Measurements from ENCODE around the gene THADA. TPM values are rescaled to one million over a fixed set of nuclear protein-coding genes. Genes with fewer than 3 reads are reported as not detected.

Gene THADA
- total RNA-seq, 1 experiment from 2014 or later: 27.5 TPM

DNA sequence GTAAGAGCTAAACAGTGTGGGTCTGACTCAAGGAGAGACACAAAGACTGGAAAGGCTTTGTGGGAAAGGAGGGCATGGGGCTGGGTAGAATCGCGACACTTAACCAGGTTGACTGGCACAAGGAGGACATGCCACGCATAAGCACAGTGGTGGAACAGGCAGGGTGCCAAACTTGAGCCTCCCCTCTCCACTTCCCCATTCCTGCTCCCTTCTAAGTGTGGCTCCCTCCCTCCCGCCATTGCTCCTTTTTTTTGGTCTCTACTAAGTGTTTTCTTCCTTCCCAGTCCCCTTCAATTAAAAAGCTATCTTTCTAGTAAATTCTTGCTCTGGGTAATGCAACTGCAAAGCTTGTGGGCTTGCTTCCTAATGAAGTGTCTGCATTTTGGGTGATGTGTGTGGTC lies 329.1 kb downstream of the THADA start (continued):
- TF ChIP-seq ZNF138 (CRISPR knock-in tag; conservative IDR thresholded peaks at IDR 0.05): no peak
- TF ChIP-seq ERG (CRISPR knock-in tag; IDR thresholded peaks at IDR 0.05): no peak

GRCh38 chr2:43265421-43265820 lies 330.4 kb downstream of the THADA start:
- no peaks in the 10 kb centered on the region for H3K36me3 Mint-ChIP-seq
- H3K9me3 Mint-ChIP-seq: no peaks in the 10 kb centered on the region
- no peaks in the 10 kb centered on the region for H3K27me3 Mint-ChIP-seq (ENCODE audit: low read depth)
- TF ChIP-seq PRRX2 (CRISPR knock-in tag; IDR thresholded peaks at IDR 0.05): no peak
- no peak for TF ChIP-seq MLX (CRISPR knock-in tag; IDR thresholded peaks at IDR 0.05)
- TF ChIP-seq OVOL2 (CRISPR knock-in tag; IDR thresholded peaks at IDR 0.05; ENCODE audit: borderline replicate concordance): no peak
- no peak for TF ChIP-seq FOXP4 (CRISPR knock-in tag; IDR thresholded peaks at IDR 0.05)
- TF ChIP-seq TEAD1 (CRISPR knock-in tag; IDR thresholded peaks at IDR 0.05): no peak
- TF ChIP-seq, protein P1, sequence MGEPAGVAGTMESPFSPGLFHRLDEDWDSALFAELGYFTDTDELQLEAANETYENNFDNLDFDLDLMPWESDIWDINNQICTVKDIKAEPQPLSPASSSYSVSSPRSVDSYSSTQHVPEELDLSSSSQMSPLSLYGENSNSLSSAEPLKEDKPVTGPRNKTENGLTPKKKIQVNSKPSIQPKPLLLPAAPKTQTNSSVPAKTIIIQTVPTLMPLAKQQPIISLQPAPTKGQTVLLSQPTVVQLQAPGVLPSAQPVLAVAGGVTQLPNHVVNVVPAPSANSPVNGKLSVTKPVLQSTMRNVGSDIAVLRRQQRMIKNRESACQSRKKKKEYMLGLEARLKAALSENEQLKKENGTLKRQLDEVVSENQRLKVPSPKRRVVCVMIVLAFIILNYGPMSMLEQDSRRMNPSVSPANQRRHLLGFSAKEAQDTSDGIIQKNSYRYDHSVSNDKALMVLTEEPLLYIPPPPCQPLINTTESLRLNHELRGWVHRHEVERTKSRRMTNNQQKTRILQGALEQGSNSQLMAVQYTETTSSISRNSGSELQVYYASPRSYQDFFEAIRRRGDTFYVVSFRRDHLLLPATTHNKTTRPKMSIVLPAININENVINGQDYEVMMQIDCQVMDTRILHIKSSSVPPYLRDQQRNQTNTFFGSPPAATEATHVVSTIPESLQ (CRISPR knock-in tag; IDR thresholded peaks at IDR 0.05): no peak
- no peak for TF ChIP-seq ZNF138 (CRISPR knock-in tag; conservative IDR thresholded peaks at IDR 0.05)
- TF ChIP-seq ZNF121 (CRISPR knock-in tag; IDR thresholded peaks at IDR 0.05): no peak
- TF ChIP-seq FOXK1 (CRISPR knock-in tag; IDR thresholded peaks at IDR 0.05): no peak
- no peak for TF ChIP-seq TCF7 (CRISPR knock-in tag; IDR thresholded peaks at IDR 0.05; ENCODE audit: low read depth)
- ChIA-PET CTCF (interaction anchor here (1.1 kb wide), 1 partner anchor 139 kb away, joined by 3 read pairs; no protein-coding TSS in a partner anchor), POLR2A (no interaction called here)
- ATAC-seq (no peak), DNase-seq (ENCODE audit: low spot score) (no peak)
- peaks cover 28% of the 10 kb centered on the region for H3K4me1 Mint-ChIP-seq
- H3K4me3 Mint-ChIP-seq: no peak overlapping the region
- no peak overlapping the region for H3K27ac Mint-ChIP-seq

DNA sequence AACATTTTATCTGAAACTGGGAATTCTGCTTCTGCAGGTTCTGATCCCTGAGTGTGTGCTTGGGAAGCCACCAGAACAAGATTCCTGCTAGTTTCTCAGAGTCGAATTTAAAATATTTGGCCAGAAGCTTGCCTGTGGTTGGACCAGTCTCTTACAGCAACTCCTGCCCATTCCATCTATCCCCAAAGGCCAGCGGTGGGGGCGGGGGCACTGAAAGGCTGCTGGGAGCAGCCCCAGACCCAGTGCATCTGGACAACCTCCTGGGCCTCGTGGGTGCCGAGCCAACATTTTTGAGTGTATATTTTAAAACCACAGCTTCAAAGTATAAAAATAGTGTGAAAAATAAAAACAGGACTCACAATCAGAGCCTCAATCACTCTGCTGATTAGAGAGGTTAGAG lies 330.8 kb downstream of the THADA start:
- Mint-ChIP-seq H3K27me3 (ENCODE audit: low read depth) (no peaks in the 10 kb centered on the region), H3K4me3 (no peak overlapping the region), H3K4me1 (peaks cover 28% of the 10 kb centered on the region), H3K27ac (no peak overlapping the region), H3K9me3 (no peaks in the 10 kb centered on the region), H3K36me3 (no peaks in the 10 kb centered on the region)
- ATAC-seq (no peak), DNase-seq (ENCODE audit: low spot score) (no peak)
- ChIA-PET CTCF (no interaction called here), POLR2A (no interaction called here)
- TF ChIP-seq HMGA2 (CRISPR knock-in tag; IDR thresholded peaks at IDR 0.05) (no peak), GRHL2 (CRISPR knock-in tag; IDR thresholded peaks at IDR 0.05; ENCODE audit: insufficient replicate concordance, severe bottlenecking) (no peak), SMAD4 (CRISPR knock-in tag; IDR thresholded peaks at IDR 0.05) (no peak), ZNF219 (CRISPR knock-in tag; IDR thresholded peaks at IDR 0.05; ENCODE audit: borderline replicate concordance) (no peak)
- TF ChIP-seq, protein P2, sequence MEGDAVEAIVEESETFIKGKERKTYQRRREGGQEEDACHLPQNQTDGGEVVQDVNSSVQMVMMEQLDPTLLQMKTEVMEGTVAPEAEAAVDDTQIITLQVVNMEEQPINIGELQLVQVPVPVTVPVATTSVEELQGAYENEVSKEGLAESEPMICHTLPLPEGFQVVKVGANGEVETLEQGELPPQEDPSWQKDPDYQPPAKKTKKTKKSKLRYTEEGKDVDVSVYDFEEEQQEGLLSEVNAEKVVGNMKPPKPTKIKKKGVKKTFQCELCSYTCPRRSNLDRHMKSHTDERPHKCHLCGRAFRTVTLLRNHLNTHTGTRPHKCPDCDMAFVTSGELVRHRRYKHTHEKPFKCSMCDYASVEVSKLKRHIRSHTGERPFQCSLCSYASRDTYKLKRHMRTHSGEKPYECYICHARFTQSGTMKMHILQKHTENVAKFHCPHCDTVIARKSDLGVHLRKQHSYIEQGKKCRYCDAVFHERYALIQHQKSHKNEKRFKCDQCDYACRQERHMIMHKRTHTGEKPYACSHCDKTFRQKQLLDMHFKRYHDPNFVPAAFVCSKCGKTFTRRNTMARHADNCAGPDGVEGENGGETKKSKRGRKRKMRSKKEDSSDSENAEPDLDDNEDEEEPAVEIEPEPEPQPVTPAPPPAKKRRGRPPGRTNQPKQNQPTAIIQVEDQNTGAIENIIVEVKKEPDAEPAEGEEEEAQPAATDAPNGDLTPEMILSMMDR (IDR thresholded peaks at IDR 0.05): no peak
- TF ChIP-seq, protein P3, sequence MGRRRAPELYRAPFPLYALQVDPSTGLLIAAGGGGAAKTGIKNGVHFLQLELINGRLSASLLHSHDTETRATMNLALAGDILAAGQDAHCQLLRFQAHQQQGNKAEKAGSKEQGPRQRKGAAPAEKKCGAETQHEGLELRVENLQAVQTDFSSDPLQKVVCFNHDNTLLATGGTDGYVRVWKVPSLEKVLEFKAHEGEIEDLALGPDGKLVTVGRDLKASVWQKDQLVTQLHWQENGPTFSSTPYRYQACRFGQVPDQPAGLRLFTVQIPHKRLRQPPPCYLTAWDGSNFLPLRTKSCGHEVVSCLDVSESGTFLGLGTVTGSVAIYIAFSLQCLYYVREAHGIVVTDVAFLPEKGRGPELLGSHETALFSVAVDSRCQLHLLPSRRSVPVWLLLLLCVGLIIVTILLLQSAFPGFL (CRISPR knock-in tag; IDR thresholded peaks at IDR 0.05; ENCODE audit: borderline replicate concordance): no peak
